HEK293 (cell line): ENCODE results near the gene PRRT2.
A peak's percentile ranks its signal among the peaks of the same experiment; 100 is the strongest.

Experiments used
- EGR2 ChIP-seq: fragments of 450-650 bp; formaldehyde crosslinking; IDR thresholded peaks from 2 replicates; pipeline ENCODE4 v1.5.1; 2016; ENCODE audit warnings: low read depth, missing biosample characterization, missing genetic modification characterization
- GLI4 ChIP-seq: fragments of 450-650 bp; formaldehyde crosslinking; IDR thresholded peaks from 2 replicates; pipeline ENCODE4 v1.5.1; 2016; ENCODE audit warnings: missing biosample characterization, missing genetic modification characterization
- IKZF3 ChIP-seq: fragments of 450-650 bp; IDR thresholded peaks from 2 replicates; pipeline ENCODE4 v1.5.0; 2018; ENCODE audit warnings: missing biosample characterization, mild to moderate bottlenecking, missing genetic modification characterization, moderate library complexity
- KLF16 ChIP-seq: fragments of 450-650 bp; formaldehyde crosslinking; IDR thresholded peaks from 2 replicates; pipeline ENCODE4 v1.5.1; 2017; ENCODE audit warnings: missing biosample characterization, missing genetic modification characterization
- MYNN ChIP-seq: fragments of 450-650 bp; formaldehyde crosslinking; IDR thresholded peaks from 2 replicates; pipeline ENCODE4 v1.5.1; 2016; ENCODE audit warnings: missing biosample characterization, missing genetic modification characterization, borderline replicate concordance
- REPIN1 ChIP-seq: fragments of 450-650 bp; formaldehyde crosslinking; IDR thresholded peaks from 2 replicates; pipeline ENCODE4 v1.5.1; 2017; ENCODE audit warnings: missing biosample characterization, missing genetic modification characterization, low read depth
- WT1 ChIP-seq: fragments of 450-650 bp; formaldehyde crosslinking; IDR thresholded peaks from 2 replicates; pipeline ENCODE4 v1.5.1; 2016; ENCODE audit warnings: missing biosample characterization, missing genetic modification characterization
- YY2 ChIP-seq: fragments of 450-650 bp; formaldehyde crosslinking; IDR thresholded peaks from 2 replicates; pipeline ENCODE4 v1.5.1; 2016; ENCODE audit warnings: missing biosample characterization, missing genetic modification characterization
- ZBTB1 ChIP-seq: fragments of 450-650 bp; formaldehyde crosslinking; IDR thresholded peaks from 2 replicates; pipeline ENCODE4 v1.5.1; 2016; ENCODE audit warnings: missing biosample characterization, missing genetic modification characterization
- ZBTB10 ChIP-seq: fragments of 450-650 bp; formaldehyde crosslinking; IDR thresholded peaks from 2 replicates; pipeline ENCODE4 v1.5.1; 2016; ENCODE audit warnings: missing biosample characterization, missing genetic modification characterization
- ZBTB20 ChIP-seq: fragments of 450-650 bp; formaldehyde crosslinking; IDR thresholded peaks from 2 replicates; pipeline ENCODE4 v1.5.1; 2016; ENCODE audit warnings: missing biosample characterization, missing genetic modification characterization
- ZBTB48 ChIP-seq: fragments of 450-650 bp; formaldehyde crosslinking; IDR thresholded peaks from 2 replicates; pipeline ENCODE4 v1.5.1; 2016; ENCODE audit warnings: missing biosample characterization, missing genetic modification characterization
- ZBTB7A ChIP-seq: fragments of 450-650 bp; formaldehyde crosslinking; IDR thresholded peaks from 2 replicates; pipeline ENCODE4 v1.5.1; 2016; ENCODE audit warnings: low read depth, missing biosample characterization, missing genetic modification characterization
- ZNF114 ChIP-seq: fragments of 450-650 bp; formaldehyde crosslinking; IDR thresholded peaks from 2 replicates; pipeline ENCODE4 v1.5.0; 2017; ENCODE audit warnings: missing biosample characterization, missing genetic modification characterization
- ZNF175 ChIP-seq: fragments of 450-650 bp; formaldehyde crosslinking; IDR thresholded peaks from 2 replicates; pipeline ENCODE4 v1.5.1; 2016; ENCODE audit warnings: missing biosample characterization, missing genetic modification characterization
- ZNF184 ChIP-seq: fragments of 450-650 bp; IDR thresholded peaks from 2 replicates; pipeline ENCODE4 v1.5.1; 2018; ENCODE audit warnings: missing biosample characterization, mild to moderate bottlenecking, missing genetic modification characterization
- ZNF354C ChIP-seq: fragments of 450-650 bp; formaldehyde crosslinking; IDR thresholded peaks from 2 replicates; pipeline ENCODE4 v1.5.1; 2016; ENCODE audit warnings: missing biosample characterization, missing genetic modification characterization, low read depth, borderline replicate concordance
- ZNF366 ChIP-seq: fragments of 450-650 bp; formaldehyde crosslinking; conservative IDR thresholded peaks from 2 replicates; pipeline ENCODE4 v1.5.1; 2016; ENCODE audit warnings: missing biosample characterization, missing genetic modification characterization
- ZNF37A ChIP-seq: fragments of 450-650 bp; IDR thresholded peaks from 2 replicates; pipeline ENCODE4 v1.5.1; 2018; ENCODE audit warnings: missing biosample characterization, missing genetic modification characterization
- ZNF391 ChIP-seq: fragments of 450-650 bp; formaldehyde crosslinking; IDR thresholded peaks from 2 replicates; pipeline ENCODE4 v1.5.1; 2016; ENCODE audit warnings: low read depth, missing biosample characterization, missing genetic modification characterization, borderline replicate concordance
- ZNF501 ChIP-seq: fragments of 450-650 bp; formaldehyde crosslinking; IDR thresholded peaks from 2 replicates; pipeline ENCODE4 v1.5.1; 2016; ENCODE audit warnings: missing biosample characterization, missing genetic modification characterization
- ZNF580 ChIP-seq: fragments of 450-650 bp; formaldehyde crosslinking; IDR thresholded peaks from 2 replicates; pipeline ENCODE4 v1.5.1; 2016; ENCODE audit warnings: missing biosample characterization, missing genetic modification characterization
- ZNF585B ChIP-seq: fragments of 450-650 bp; formaldehyde crosslinking; IDR thresholded peaks from 2 replicates; pipeline ENCODE4 v1.5.1; 2016; ENCODE audit warnings: missing biosample characterization, missing genetic modification characterization
- ZNF654 ChIP-seq: fragments of 450-650 bp; formaldehyde crosslinking; IDR thresholded peaks from 2 replicates; pipeline ENCODE4 v1.5.1; 2016; ENCODE audit warnings: low read depth, missing biosample characterization, missing genetic modification characterization
- ZNF843 ChIP-seq: fragments of 450-650 bp; formaldehyde crosslinking; IDR thresholded peaks from 2 replicates; pipeline ENCODE4 v1.5.1; 2016; ENCODE audit warnings: missing biosample characterization, missing genetic modification characterization
- ZSCAN4 ChIP-seq: fragments of 450-650 bp; formaldehyde crosslinking; IDR thresholded peaks from 2 replicates; pipeline ENCODE4 v1.5.1; 2017; ENCODE audit warnings: missing biosample characterization, missing genetic modification characterization
- ZXDB ChIP-seq: fragments of 450-650 bp; formaldehyde crosslinking; IDR thresholded peaks from 2 replicates; pipeline ENCODE4 v1.5.1; 2016; ENCODE audit warnings: missing biosample characterization, missing genetic modification characterization
- TF ChIP-seq, protein P1 (sequence below): fragments of 450-650 bp; formaldehyde crosslinking; conservative IDR thresholded peaks from 2 replicates; pipeline ENCODE4 v1.5.1; 2016; ENCODE audit warnings: low read depth, missing biosample characterization, missing genetic modification characterization
- TF ChIP-seq, protein P2 (sequence below): fragments of 450-650 bp; formaldehyde crosslinking; IDR thresholded peaks from 2 replicates; pipeline ENCODE4 v1.5.1; 2016; ENCODE audit warnings: missing biosample characterization, missing genetic modification characterization
- TF ChIP-seq, protein P3 (sequence below): fragments of 450-650 bp; formaldehyde crosslinking; IDR thresholded peaks from 2 replicates; pipeline ENCODE4 v1.5.1; 2016; ENCODE audit warnings: missing biosample characterization, missing genetic modification characterization

Gene PRRT2

GRCh38 chr16:29790183-29790948 lies 21.6 kb upstream of the PRRT2 start, which contains the start of gene KIF22 (continued):
- TF ChIP-seq ZNF391 (tag by site-specific recombination): peak; percentile 87; the same call in 1 of the 2 replicates
- TF ChIP-seq YY2: peak; percentile 96
- peak; percentile 93 for TF ChIP-seq EGR2 (tag by site-specific recombination)
- no peak for TF ChIP-seq ZSCAN4 (tag by site-specific recombination)
- peak; percentile 86 for TF ChIP-seq ZXDB (tag by site-specific recombination)
- TF ChIP-seq GLI4 (tag by site-specific recombination): peak; percentile 85
- TF ChIP-seq, protein P1, sequence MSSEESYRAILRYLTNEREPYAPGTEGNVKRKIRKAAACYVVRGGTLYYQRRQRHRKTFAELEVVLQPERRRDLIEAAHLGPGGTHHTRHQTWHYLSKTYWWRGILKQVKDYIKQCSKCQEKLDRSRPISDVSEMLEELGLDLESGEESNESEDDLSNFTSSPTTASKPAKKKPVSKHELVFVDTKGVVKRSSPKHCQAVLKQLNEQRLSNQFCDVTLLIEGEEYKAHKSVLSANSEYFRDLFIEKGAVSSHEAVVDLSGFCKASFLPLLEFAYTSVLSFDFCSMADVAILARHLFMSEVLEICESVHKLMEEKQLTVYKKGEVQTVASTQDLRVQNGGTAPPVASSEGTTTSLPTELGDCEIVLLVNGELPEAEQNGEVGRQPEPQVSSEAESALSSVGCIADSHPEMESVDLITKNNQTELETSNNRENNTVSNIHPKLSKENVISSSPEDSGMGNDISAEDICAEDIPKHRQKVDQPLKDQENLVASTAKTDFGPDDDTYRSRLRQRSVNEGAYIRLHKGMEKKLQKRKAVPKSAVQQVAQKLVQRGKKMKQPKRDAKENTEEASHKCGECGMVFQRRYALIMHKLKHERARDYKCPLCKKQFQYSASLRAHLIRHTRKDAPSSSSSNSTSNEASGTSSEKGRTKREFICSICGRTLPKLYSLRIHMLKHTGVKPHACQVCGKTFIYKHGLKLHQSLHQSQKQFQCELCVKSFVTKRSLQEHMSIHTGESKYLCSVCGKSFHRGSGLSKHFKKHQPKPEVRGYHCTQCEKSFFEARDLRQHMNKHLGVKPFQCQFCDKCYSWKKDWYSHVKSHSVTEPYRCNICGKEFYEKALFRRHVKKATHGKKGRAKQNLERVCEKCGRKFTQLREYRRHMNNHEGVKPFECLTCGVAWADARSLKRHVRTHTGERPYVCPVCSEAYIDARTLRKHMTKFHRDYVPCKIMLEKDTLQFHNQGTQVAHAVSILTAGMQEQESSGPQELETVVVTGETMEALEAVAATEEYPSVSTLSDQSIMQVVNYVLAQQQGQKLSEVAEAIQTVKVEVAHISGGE (tag by site-specific recombination): peak; percentile 99
- no peak for TF ChIP-seq ZNF184 (tag by site-specific recombination)
- TF ChIP-seq ZNF843 (tag by site-specific recombination): peak; percentile 48; the same call in 1 of the 2 replicates
- no peak for TF ChIP-seq ZNF354C (tag by site-specific recombination)
- 0 out of 2 replicates have a peak, but pooled peaks have one; percentile 50 for TF ChIP-seq REPIN1 (tag by site-specific recombination)
- TF ChIP-seq ZNF366 (tag by site-specific recombination): peak; percentile 77; the same call in 1 of the 2 replicates
- no peak for TF ChIP-seq IKZF3 (tag by site-specific recombination)
- peak; percentile 89 for TF ChIP-seq KLF16 (tag by site-specific recombination)
- TF ChIP-seq, protein P2, sequence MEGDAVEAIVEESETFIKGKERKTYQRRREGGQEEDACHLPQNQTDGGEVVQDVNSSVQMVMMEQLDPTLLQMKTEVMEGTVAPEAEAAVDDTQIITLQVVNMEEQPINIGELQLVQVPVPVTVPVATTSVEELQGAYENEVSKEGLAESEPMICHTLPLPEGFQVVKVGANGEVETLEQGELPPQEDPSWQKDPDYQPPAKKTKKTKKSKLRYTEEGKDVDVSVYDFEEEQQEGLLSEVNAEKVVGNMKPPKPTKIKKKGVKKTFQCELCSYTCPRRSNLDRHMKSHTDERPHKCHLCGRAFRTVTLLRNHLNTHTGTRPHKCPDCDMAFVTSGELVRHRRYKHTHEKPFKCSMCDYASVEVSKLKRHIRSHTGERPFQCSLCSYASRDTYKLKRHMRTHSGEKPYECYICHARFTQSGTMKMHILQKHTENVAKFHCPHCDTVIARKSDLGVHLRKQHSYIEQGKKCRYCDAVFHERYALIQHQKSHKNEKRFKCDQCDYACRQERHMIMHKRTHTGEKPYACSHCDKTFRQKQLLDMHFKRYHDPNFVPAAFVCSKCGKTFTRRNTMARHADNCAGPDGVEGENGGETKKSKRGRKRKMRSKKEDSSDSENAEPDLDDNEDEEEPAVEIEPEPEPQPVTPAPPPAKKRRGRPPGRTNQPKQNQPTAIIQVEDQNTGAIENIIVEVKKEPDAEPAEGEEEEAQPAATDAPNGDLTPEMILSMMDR (tag by site-specific recombination): peak; percentile 96
- TF ChIP-seq ZNF580 (tag by site-specific recombination): peak; percentile 32
- TF ChIP-seq ZBTB48 (tag by site-specific recombination): peak; percentile 76
- TF ChIP-seq ZBTB10 (tag by site-specific recombination): no peak
- no peak for TF ChIP-seq ZNF654 (tag by site-specific recombination)
- TF ChIP-seq ZBTB20: 0 out of 2 replicates have a peak, but pooled peaks have one; percentile 44
- TF ChIP-seq ZNF501: peak; percentile 88
- TF ChIP-seq ZNF585B (tag by site-specific recombination): no peak
- TF ChIP-seq, protein P3, sequence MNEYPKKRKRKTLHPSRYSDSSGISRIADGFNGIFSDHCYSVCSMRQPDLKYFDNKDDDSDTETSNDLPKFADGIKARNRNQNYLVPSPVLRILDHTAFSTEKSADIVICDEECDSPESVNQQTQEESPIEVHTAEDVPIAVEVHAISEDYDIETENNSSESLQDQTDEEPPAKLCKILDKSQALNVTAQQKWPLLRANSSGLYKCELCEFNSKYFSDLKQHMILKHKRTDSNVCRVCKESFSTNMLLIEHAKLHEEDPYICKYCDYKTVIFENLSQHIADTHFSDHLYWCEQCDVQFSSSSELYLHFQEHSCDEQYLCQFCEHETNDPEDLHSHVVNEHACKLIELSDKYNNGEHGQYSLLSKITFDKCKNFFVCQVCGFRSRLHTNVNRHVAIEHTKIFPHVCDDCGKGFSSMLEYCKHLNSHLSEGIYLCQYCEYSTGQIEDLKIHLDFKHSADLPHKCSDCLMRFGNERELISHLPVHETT (tag by site-specific recombination): peak; percentile 75; the same call in 1 of the 2 replicates
- TF ChIP-seq ZNF114: no peak
- no peak for TF ChIP-seq ZNF37A
- TF ChIP-seq MYNN (tag by site-specific recombination): no peak
- TF ChIP-seq ZBTB1 (tag by site-specific recombination): no peak
- TF ChIP-seq ZNF175 (tag by site-specific recombination): no peak
- peak; percentile 69 for TF ChIP-seq ZBTB7A (tag by site-specific recombination)
- peak; percentile 69 for TF ChIP-seq WT1
